Adrenal gland (tissue), 12 donors: ENCODE measurements around the gene CLEC16A. TPM values are rescaled to one million over a fixed set of nuclear protein-coding genes. Genes with fewer than 3 reads are reported as not detected.

Experiments used
- DNase-seq, 7 donors: peaks; one replicate each; pipeline ENCODE4 v3.0.0-alpha.2; 2019 to 2020
- H3K27ac ChIP-seq, 5 donors: fragments of 200-600 bp; sonication (generic) in 4 of 5; 1 replicate in 3 of 5; 2 replicates in 2 of 5; pipeline versions ENCODE4 v1.5.1 to v1.8.0; 2016 to 2020; ENCODE audit warnings: mild to moderate bottlenecking in 1 of 5
- H3K27me3 ChIP-seq: fragments of 200-600 bp; 2 replicates; pipeline ENCODE4 v1.8.0; 2021
- H3K36me3 ChIP-seq, 2 donors: fragments of 200-600 bp; replicated peaks in 1 of 2; 1 replicate in 1 of 2; 2 replicates in 1 of 2; pipeline versions ENCODE4 v1.5.1 to v1.8.0; 2018 to 2022
- H3K4me1 ChIP-seq, 2 donors: fragments of 200-600 bp; replicated peaks in 1 of 2; 1 replicate in 1 of 2; 2 replicates in 1 of 2; pipeline versions ENCODE4 v1.5.1 to v1.8.0; 2018 to 2021
- H3K4me3 ChIP-seq, 4 donors: fragments of 200-600 bp; sonication (generic) in 3 of 4; one replicate each; pipeline ENCODE4 v1.5.1; 2016 to 2018
- H3K9me3 ChIP-seq, 3 donors: fragments of 200-600 bp; sonication (generic) in 1 of 3; replicated peaks in 1 of 3; 1 replicate in 2 of 3; 2 replicates in 1 of 3; pipeline versions ENCODE4 v1.5.1 to v1.8.0; 2016 to 2021
- CTCF ChIP-seq, 6 experiments: fragments of 450-650 bp in 4 of 6; fragments of 200-600 bp in 2 of 6; sonication (generic) in 1 of 6; IDR thresholded peaks; 1 replicate in 5 of 6; 2 replicates in 1 of 6; pipeline versions ENCODE4 v1.5.1 to v1.8.0; 2016 to 2021; ENCODE audit warnings: antibody characterized with exemption in 6 of 6, mild to moderate bottlenecking in 2 of 6, moderate library complexity in 1 of 6
- POLR2A ChIP-seq, 2 donors: fragments of 450-650 bp; IDR thresholded peaks; one replicate each; pipeline ENCODE4 v1.6.1; 2017; ENCODE audit warnings: antibody characterized with exemption in 2 of 2, mild to moderate bottlenecking in 2 of 2, moderate library complexity in 1 of 2
- WGBS, 4 donors: extraction: QIAGEN DNeasy Blood & Tissue Kit in 2 of 4; methylation state at CpG; one replicate each; pipeline versions ENCODE4 v1.1.5 to v1.1.7; 2013 to 2017; 5-methylcytosine and 5-hydroxymethylcytosine counted together
- intact Hi-C, 2 donors: fragments of 100-400 bp; cut with DNase I; formaldehyde crosslinking; loops; one replicate each; pipeline versions ENCODE4 v1.14.1 to v1.15.0; 2022 to 2023
- polyA plus RNA-seq, 3 donors: library from polyadenylated mRNA; stranded (reverse); fragments of 200-250 nt in 2 of 3; fragments of 350-450 nt in 1 of 3; fragmentation: Illumina TruSeq in 1 of 3; extraction: RNeasy Lipid Tissue Mini Kit (QIAGEN cat#74804) in 1 of 3; gene quantifications; one replicate each; pipeline ENCODE4 v1.2.3, GENCODE V29; 2013 to 2014
- total RNA-seq, 9 donors: library from RNA; depleted of rRNA in 4 of 9; stranded (reverse); fragments of >200 nt in 4 of 9; fragments of 120-200 nt in 1 of 9; fragmentation: NEBNext Ultra II Directional in 1 of 9; extraction: Animal tissue kit (Norgen Biotek cat#: 25700) in 1 of 9; gene quantifications; one replicate each; pipeline versions ENCODE4 v1.1.0 to v1.2.4, GENCODE V29; 2013 to 2023
- donor health status: healthy with polysubstance abuse.
- donor health status: Bipolar disorder and iron deficiency.
- donor health status: DM: yes; HTN: yes; CAD: no.
- donor health status: DM: no; HTN: no; CAD: no.
- donor health status: DM: no; HTN: no; CAD: no.
- donor health status: DM: yes; HTN: yes; CAD: no.

CLEC16A gene
- total and polyA plus RNA-seq, 12 donors: 14.0 to 37.2 (median 27.6) TPM

- no peak for TF ChIP-seq POLR2A (IDR thresholded peaks at IDR 0.05)
- no peak for TF ChIP-seq CTCF (IDR thresholded peaks at IDR 0.05)
- Histone ChIP-seq H3K27me3 (no peaks in the 10 kb centered on the region), H3K9me3 (no peaks in the 10 kb centered on the region), H3K4me1 (peaks cover 0 to 15% of the 10 kb centered on the region in 2 donors), H3K4me3 (no peak overlapping the region), H3K27ac (no peak overlapping the region), H3K36me3 (no peaks in the 10 kb centered on the region)
- intact Hi-C loops: no loop called here
- WGBS, 4 donors: 70 to 89% (median 89%) methylated on average over 2 to 4 of the region's 4 CpGs; no CpG with 5 or more reads in 1 of the 4 donors
- DNase-seq: no peak
Measured at GRCh38 chr16:11144122-11144521, 199.8 kb downstream of the CLEC16A start.

DNA sequence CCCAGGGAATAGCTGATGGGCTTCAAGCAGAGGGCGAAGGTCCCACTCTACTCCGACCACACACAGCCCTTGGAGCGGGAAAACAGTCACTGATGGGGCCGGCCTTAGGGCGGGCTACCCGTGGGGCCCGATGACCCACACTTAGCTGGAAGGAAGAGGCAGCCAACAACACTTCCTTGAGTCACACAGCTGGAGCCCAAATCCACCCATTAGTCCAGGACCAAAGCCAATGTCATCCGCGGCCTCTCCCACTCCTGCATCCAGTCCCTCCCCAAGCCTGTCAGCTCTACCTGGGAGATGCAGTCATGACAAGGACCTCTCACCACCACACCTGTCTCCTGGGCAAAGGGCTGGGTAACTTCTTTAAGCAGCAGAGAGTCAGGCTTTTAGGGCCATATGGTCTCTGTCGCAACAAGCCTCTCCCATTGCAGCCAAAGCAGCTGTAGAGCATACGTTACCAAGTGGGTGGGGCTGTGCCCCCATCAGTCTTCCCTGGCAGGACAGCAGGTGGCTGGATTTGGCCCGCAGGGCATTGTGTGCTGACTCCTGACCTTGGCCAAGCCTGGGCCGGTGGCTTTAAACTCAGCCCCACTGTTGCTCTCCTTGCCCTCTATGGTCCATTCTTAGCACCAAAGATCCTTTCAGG is 200.9 kb downstream of the CLEC16A start:
- H3K9me3 ChIP-seq: no peaks in the 10 kb centered on the region
- H3K4me1 ChIP-seq: peaks cover 0 to 15% of the 10 kb centered on the region in 2 donors
- H3K36me3 ChIP-seq: no peaks in the 10 kb centered on the region
- TF ChIP-seq POLR2A (IDR thresholded peaks at IDR 0.05) (no peak), CTCF (IDR thresholded peaks at IDR 0.05) (no peak)
- H3K4me3 ChIP-seq: no peak overlapping the region
- intact Hi-C loops: no loop called here
- DNase-seq: no peak
- H3K27ac ChIP-seq: no peak overlapping the region
- H3K27me3 ChIP-seq: no peaks in the 10 kb centered on the region
- WGBS, 4 donors: 78 to 83% (median 82%) methylated on average over 9 to 13 of the region's 13 CpGs

- TF ChIP-seq CTCF (IDR thresholded peaks at IDR 0.05) (no peak), POLR2A (IDR thresholded peaks at IDR 0.05) (no peak)
- no peak for DNase-seq
- no peaks in the 10 kb centered on the region for H3K27me3 ChIP-seq
- no peaks in the 10 kb centered on the region for H3K36me3 ChIP-seq
- no peak overlapping the region for H3K27ac ChIP-seq
- peaks cover 0 to 12% of the 10 kb centered on the region in 2 donors for H3K4me1 ChIP-seq
- H3K4me3 ChIP-seq: no peak overlapping the region
- intact Hi-C loops: no loop called here
- H3K9me3 ChIP-seq: no peaks in the 10 kb centered on the region
- WGBS, 4 donors: 92 to 97% (median 96%) methylated on average over 7 of the region's 7 CpGs
Measured at GRCh38 chr16:11145819-11146211, 201.5 kb downstream of the CLEC16A start.

DNA sequence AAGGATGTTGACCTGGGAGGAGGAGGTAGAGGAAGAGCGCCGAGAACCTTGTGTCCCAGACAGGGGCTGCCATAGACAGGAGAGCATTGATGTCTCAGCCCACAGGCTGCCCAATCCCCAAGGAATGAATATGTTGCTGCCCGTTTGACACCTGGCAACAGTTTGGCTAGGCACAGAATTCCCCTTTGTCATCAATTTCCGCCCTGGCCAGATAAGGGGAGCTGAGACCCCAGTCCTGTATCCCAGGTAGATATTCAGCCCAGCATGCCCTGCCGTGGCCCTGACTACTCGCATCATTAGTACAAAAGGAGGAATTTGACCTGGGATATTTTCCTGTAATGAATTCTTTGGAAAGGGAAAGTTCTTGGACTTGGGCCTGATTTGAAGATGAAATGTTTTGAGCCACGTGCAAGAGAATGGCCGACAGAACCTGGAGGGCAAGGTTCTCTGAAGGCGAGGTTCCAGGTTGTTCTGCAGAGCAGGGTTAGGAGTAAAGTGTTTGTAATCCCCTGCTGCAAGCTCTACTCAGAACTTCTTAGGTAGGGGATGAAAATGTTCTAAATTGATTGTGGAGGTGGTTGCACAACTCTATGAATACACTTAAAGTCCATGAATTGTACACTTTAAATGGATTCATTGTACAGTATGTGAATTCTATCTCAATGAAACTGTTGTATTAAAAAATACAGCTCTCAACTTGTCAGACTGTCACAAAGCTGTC is 202.8 kb downstream of the CLEC16A start:
- Histone ChIP-seq H3K27ac (no peak overlapping the region), H3K4me1 (peaks cover 0 to 10% of the 10 kb centered on the region in 2 donors), H3K4me3 (no peak overlapping the region), H3K27me3 (no peaks in the 10 kb centered on the region), H3K36me3 (no peaks in the 10 kb centered on the region), H3K9me3 (no peaks in the 10 kb centered on the region)
- DNase-seq: no peak
- TF ChIP-seq POLR2A (IDR thresholded peaks at IDR 0.05) (no peak), CTCF (IDR thresholded peaks at IDR 0.05) (no peak)
- WGBS, 4 donors: 78 to 98% (median 90%) methylated on average over 9 of the region's 9 CpGs
- intact Hi-C loops: no loop called here
